ENCODE results near the gene MRPS26.
"Not testable (repeated sequence)": the region's sequence is repeated elsewhere in the genome, so short reads cannot be mapped to it uniquely, and the experiment has no call there.

Gene MRPS26

GRCh38 chr20:3043322-3043721 lies 2.5 kb upstream of the MRPS26 start, which contains the start of gene GNRH2:
Gene GNRH2 (plus strand): TSS chr20:3043622. CDS start chr20:3044415, 793 bp downstream.
- DNase-seq: no peak

- DNase-seq: no peak
These were observed 1.4 kb upstream of the MRPS26 start for GRCh38 chr20:3044336-3044965.

GRCh38 chr20:3045042-3045815 lies 623 bp upstream of the MRPS26 start:
- DNase-seq: peak; percentile 46

- DNase-seq: peak; percentile 87
These were observed 1.0 kb downstream of the MRPS26 start for GRCh38 chr20:3046677-3047462.

GRCh38 chr20:3047486-3048419 lies 1.9 kb downstream of the MRPS26 start:
- DNase-seq: no peak

- no peak for DNase-seq
These were observed 5.7 kb downstream of the MRPS26 start for GRCh38 chr20:3051385-3052019.

GRCh38 chr20:3059489-3059888 lies 13.6 kb downstream of the MRPS26 start:
- DNase-seq: no peak

- not testable (repeated sequence) for DNase-seq
These were observed 18.3 kb downstream of the MRPS26 start for GRCh38 chr20:3064119-3064518.

- DNase-seq: no peak
These were observed 21.5 kb downstream of the MRPS26 start for GRCh38 chr20:3067139-3068014.

- DNase-seq: no peak
These were observed 22.2 kb downstream of the MRPS26 start for GRCh38 chr20:3068075-3068474.

- no peak for DNase-seq
These were observed 23.4 kb downstream of the MRPS26 start for GRCh38 chr20:3068986-3069900.

- DNase-seq: no peak
These were observed 24.9 kb downstream of the MRPS26 start for GRCh38 chr20:3070725-3071124.

GRCh38 chr20:3071266-3071609 lies 25.4 kb downstream of the MRPS26 start:
- DNase-seq: no peak

- no peak for DNase-seq
These were observed 26.0 kb downstream of the MRPS26 start, which contains the start of gene OXT for GRCh38 chr20:3071610-3072529. Gene OXT (plus strand): TSS chr20:3071620. CDS start chr20:3071656, 36 bp downstream.

GRCh38 chr20:3072530-3073250 lies 26.8 kb downstream of the MRPS26 start:
- no peak for DNase-seq

- DNase-seq: not testable (repeated sequence)
These were observed 27.4 kb downstream of the MRPS26 start for GRCh38 chr20:3073251-3073643.

GRCh38 chr20:3074812-3075211 lies 29.0 kb downstream of the MRPS26 start:
- DNase-seq: no peak

- DNase-seq: not testable (repeated sequence)
These were observed 29.5 kb downstream of the MRPS26 start for GRCh38 chr20:3075315-3075714.
